Right kidney (tissue), 1 donor: ENCODE measurements around the gene FOXO1.

Source experiments
- DNase-seq: peaks from one replicate; pipeline ENCODE4 v3.0.0-alpha.2; 2016

Gene FOXO1

DNA sequence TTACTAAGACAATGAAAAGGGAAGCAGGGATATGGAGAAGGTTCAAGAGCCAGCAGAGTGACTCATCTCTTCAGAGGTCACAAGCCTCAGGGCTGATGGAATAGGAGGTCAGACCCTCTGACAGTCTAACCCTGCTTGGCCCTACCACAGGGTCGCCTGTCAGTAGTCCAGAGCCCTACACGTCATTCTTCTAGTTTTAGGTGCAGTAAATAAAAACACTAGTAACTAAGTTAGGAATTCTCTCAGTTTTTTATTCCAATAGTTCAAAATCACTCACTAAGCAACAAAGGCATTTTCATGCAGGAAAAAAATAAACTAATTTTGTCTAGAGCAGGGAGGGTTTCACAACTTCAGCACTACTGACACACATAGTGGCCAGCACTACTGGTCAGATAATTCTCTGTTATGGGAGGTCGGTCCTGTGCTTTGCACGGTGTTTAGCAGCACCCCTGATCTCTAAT is 27.2 kb downstream of the FOXO1 start:
- no peak for DNase-seq

DNA sequence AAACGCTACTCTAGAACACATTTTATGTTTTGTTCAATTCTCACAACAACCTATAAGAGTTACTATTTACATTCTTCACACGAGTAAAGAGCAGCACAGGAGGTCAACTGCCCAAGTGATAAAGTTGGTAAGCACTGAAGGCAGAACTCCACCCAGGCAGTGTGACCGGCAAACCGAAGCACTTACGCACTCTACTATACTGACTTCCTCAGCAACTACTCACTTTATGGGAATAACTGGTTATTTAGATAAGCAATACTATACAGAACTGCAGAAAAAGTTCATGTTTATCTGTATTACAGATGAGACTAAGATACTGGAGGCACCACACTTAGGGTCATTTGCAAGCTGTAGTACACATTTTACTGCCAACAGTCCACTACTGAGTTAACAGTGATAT is 28.8 kb downstream of the FOXO1 start:
- DNase-seq: no peak

DNA sequence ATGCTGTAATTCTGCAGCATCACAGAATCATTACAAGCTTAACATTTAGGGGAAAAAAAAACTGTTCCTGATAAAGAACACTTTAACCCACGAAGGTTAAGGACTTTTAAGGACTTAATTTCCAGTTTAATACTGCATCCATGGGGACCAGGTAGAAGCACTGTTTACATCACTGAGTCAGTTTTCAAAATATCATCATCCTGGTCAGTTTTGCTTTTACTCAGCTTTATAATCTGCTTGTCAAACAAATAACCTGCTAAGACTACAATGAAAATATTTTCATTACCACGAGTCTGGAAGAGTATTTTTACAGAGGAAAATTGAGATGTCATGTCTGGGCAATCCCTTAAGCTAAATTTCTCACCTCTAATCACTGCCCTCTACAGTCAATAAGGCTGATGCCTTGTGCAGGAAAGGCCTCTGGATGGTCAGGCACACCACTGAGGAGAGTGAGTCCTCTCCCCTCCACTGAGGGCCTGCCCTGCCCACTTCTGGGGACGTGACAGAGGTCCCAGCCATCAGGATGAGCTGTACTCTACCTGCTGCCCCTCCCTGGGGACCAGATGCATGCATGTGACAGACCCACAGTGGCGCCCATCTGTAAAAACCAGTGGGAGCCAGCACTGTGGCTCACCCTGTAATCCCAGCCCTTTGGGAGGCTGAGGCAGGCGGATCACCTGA is 31.0 kb downstream of the FOXO1 start:
- DNase-seq: no peak

DNA sequence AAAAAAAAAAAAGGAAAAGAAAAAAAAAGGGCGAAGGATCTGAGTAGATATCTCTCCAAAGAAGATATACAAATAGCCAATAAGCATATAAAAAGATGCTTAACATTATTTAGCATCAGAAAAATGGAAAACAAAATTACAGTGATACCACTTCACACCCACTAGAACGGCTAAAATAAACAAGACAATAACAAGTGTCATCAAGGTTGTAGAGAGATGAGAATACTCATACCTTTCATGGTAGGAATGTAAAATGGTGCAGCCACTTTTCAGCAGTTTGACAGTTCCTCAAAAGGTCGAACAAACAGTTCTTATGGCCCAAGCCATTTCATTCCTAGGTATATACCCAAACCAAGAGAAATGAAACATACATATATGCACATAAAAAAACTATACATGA is 33.5 kb downstream of the FOXO1 start:
- no peak for DNase-seq

DNA sequence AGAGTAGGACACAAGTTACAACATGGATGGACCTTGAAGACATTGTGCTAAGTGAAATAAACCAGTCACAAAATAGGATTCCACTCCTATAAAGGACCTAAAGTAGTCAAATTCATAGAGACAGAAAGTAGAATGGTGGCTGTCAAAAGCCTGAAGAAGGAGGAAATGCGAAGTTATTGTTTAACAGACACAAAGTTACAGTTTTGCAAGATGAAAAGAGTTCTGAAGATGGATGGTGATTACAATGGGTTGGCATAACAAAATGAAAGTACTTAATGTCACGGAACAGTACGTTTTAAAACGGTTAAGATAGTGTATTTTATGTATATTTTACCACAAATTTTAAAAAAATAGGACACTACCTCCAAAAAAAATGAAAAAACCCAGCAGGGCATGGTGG is 34.8 kb downstream of the FOXO1 start:
- no peak for DNase-seq

DNA sequence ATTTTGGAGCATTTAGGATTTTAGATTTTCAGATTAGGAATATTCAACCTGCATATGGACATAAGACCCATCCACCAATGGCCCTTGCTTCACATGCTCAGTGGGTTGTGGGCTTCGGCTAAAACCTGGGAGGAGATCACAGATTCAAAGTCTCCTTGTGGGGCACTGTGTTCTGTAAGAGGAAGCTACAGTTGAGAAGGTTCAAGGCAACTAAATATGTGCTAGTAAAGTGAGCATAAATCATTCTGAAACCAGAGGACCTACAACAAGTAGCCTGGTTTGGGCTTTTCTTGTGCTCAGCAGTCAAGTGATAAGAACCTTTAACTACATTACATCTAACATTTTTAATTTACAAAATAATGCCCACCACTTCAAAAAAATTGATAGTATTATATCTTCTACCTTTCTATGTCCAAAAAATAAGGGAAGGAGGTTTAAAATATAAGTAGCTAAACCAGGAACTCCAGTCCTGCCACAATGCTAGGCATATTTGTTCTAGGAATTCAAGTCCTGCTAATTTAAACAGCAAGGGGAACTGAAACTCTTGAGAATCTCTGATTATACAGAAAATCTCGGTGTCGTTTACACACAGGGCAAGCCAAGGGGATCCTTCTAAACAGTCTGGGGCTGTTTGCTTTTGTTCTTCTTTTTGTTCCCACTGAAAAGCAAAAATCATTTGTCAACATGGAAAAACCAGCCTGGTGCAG is 36.6 kb downstream of the FOXO1 start:
- no peak for DNase-seq

DNA sequence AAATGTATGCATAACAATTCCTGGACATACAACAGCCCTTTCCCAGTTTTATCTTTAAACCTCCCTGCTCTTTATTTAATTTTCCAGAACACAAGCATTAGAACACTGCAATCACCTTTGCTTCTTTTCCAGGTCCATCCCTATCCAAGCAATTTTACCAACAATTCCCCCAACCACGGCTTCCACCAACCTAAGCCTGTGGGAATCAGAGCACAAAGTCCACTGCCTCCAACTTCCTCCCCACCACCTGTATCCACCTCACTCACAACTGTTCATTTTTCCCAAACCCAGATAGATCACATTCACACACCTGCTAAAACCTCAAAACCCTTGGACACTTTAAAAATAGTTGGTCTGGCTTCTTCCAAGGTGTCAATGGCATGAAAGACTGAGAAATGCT is 39.5 kb downstream of the FOXO1 start:
- DNase-seq: no peak

DNA sequence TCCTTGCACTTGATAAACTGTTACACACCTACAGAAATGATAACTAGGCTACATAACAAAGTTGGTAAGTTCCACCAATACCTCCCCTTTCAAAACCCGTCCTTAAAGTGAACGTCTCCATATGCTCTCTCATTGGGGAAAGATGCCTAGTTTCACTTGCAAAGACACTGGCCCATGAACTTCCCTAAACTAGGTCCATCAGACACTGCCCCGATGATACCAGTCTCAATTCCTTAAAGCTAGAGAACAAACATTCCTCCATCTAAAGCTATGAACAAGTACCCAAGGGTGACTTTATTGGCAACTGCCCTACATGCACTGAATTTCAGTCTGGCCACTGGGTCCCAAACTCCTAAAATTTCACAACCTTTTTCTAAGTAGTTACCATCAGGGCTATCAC is 39.9 kb downstream of the FOXO1 start:
- no peak for DNase-seq

DNA sequence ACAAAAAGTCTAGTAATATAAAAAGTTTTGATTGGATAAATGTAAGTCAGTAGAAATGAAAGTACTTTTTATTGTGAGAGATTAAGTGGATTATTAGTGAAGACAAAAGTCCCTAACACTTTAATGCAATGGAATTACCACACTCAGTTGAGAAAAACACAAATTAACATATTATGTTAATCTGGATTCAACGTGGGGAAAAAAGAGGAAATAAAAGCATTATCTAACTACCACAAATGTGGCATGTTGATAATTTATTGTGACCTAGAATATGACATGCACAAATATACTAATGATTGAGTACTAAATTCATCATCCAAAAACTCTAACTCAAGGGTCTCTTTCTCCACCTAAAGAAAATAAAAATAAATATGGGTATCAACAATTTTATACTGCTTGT is 41.5 kb downstream of the FOXO1 start:
- DNase-seq: no peak

DNA sequence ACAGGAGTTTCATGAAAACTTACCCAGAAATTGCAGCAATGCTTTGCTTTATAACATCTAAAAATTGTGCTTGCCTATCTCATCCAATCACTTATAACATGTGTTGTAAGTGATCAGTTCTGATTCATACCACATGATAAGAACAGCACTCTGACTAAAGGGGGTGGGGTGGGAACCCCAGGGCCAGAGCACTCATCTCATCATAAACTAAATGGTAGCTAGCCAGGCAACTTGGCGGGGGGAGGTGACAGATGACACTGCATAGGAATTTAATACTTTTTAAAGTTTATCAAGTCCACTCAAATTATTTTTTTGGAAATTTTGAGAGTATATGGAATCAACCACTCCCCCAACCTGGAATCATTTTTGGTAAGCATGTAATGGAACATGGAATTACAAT is 42.1 kb downstream of the FOXO1 start:
- no peak for DNase-seq

DNA sequence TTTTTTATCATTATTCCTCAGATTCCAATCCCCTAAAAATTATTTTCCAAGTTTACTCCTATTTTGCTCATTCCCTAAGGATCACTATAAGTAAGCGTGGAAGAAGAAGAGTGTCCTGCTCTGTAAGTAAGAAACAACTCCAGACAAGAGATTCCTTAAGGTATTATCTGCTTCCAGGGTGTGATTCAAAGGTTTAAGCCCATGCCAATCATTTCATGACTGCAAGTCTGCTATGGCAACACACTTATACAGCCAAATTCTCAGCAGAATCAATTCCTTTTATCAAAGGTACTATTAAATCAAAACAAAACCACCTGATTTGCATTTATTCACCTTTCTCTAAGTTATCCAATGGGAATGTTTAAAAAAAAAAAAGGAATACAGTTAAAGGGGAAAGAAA is 43.7 kb downstream of the FOXO1 start:
- no peak for DNase-seq

DNA sequence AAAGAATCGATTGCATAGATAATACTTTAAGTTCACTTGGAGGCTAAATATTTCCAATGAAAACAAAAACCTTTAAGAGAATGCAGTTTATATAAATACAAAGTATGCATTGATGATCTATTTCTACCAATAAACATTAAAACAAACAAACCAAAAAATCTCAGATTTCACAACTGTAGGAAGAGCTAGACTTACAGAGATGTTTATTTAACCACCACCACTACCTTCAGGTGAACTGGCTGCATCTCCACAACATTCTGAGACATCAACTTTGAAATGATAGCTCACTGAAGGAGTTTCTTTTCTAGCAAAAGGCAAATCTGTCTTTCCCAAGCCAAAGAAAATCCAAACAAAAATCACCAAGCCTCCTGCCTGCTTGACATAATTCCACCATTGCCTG is 44.2 kb downstream of the FOXO1 start:
- no peak for DNase-seq

DNA sequence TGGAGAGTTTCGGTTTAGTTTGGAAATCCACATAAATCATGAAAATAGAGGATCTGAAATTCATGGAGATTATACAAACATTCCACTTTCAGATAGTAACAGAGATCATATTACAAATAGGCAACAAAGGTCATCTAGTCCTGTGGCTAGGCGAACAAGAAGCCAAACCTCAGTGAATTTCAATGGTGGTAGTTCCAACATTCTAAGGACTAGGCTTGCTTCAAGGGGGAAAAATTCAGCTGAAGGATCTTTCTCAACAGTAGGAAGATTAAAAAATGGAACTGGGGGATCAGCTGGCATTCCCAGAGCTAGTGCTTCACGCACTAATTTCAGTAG is 47.0 kb downstream of the FOXO1 start:
- DNase-seq: no peak

DNA sequence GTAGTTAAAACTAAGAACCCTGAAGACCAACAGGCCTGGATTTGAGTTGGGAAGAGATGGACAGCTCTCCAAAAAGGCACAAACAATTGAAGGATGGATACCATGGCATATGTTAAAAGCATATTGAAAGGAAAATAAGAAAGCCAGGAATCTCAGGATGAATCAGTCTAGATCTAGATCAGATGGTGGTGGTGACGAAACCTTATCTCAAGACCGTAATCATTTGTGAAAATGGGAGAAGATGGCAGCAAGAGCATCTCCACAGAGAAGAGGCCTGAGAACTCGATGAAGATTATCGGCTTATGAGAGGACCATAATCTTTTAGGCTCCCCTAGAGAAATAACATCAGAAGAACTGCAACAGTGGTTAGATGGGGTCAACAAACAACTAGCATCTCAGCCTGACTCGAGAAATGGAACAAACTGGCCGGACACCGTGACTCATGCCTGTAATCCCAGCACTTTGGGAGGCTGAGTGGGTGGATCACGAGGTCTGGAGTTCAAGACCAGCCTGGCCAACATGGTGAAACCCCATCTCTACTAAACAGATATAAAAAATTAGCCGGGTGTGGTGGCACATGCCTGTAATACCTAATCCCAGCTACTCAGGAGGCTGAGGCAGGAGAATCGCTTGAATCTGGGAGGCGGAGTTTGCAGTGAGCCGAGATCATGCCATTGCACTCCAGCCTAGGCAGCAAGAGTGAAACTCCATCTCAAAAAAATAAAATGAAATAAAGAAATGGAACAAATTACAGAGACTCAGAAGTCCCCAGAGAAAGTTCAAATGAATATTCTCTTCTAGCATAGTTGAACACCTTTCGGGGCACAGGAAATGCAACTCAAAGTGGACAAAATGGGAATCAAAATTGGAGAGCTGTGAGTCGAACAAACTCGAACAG is 47.6 kb downstream of the FOXO1 start:
- no peak for DNase-seq

DNA sequence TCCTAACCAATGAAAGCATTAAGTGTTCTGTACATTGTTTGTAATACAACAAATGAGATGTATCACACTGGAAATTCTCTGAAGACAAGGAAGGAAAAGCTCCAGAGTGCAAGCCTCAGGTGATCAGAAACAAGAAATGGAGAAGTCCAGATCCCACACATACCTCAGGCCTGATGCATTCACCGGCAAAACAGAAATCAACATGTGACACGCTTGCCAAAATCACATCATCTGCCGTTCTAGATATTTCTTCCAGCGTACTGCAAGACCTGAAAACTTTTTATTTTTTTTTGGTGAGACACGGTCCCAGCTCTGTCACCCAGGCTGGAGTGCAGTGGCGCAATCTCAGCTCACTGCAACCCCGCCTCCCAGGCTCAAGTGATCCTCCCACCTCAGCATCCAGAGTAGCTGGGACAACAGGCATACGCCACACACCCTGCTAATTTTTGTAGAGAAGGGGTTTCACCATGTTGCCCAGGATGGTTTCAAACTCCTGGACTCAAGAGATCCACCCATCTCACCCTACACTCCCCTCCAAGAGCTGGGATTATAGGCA is 48.6 kb downstream of the FOXO1 start:
- DNase-seq: no peak

DNA sequence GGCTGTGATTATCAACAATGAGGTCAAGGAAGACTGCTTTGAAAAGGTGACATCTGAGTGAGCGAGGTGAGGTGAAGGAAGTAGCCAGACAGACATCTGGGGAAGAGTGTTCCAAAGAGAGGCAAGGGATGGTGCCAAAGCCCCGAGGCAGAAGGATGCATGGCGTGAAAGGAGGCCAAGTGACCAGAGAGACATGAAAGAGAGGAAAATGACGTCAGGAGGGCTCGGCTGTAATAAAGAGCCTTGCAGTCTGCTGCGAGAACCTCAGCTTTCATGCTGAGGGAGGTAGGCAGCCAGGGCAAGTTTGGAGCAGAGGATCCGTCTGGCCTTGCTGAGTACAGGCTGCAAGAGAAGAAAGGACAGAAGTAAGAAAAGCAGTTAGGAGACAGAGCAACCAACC is 50.8 kb downstream of the FOXO1 start:
- DNase-seq: no peak

DNA sequence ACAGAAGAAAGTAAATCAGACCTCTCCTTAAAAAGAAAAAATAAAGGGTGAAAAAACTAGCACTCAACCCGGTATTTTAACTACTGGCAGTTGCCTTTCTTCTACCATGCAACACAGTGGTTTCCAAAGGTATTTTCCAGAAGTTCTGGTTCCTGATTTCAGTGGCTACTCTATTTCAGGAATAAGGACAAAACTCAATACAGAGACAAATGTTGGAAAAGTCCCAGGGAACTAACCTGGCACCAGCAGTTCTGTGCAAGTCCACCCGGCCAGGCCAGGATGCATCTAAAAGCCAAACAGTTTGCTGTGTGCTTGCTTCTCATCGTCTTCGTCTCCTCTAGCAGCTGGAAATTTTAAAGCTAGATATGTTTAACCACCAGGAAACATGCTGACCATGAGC is 52.5 kb downstream of the FOXO1 start:
- DNase-seq: no peak

DNA sequence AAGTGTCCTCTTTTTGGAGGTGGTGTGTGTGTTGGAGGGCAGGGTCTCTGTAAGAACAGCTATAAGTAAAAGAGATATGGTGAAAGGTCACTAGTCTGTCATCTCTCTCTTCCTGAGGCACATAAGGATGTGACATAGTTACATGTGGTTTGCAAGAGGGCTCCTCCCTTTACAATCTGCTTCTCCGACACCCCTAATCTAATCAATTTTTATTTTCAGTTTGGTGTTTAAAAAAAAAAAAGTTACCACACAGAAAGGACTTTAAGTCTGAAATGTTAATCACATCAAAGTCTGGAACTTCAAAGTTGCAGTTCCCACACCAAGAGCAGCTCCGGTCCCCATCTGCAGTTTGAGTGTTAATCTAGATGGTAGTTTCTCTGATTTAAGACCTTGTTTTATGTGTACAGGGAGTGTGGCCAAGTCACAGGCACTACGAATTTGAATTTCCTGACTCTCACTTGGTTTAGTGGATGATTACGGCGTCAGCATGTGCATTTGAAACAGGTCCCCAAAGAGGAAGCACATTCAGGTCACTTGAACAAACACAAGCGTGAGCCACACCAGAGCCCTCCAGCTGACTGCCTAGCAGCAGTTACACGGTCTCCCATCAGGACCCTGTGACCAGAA is 53.1 kb downstream of the FOXO1 start:
- peak; percentile 31 for DNase-seq

DNA sequence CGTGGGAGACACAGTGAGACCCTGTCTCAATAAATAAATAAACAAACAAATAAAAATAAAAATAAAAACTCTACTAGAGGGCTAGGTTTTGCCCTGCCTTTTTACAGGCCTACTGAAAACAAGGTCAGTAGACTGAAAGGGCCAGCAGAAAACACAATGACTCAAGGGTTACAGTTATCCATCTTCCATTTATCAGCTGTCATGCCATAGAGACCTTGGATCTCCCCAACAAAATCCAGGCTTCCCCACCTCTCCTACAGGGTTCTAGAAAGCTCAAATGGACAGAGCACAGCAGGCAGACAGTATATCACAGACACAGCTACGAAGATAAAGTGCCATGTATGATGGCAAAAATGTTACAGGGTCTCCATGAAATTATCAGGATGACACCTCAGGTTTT is 54.4 kb downstream of the FOXO1 start:
- DNase-seq: no peak

DNA sequence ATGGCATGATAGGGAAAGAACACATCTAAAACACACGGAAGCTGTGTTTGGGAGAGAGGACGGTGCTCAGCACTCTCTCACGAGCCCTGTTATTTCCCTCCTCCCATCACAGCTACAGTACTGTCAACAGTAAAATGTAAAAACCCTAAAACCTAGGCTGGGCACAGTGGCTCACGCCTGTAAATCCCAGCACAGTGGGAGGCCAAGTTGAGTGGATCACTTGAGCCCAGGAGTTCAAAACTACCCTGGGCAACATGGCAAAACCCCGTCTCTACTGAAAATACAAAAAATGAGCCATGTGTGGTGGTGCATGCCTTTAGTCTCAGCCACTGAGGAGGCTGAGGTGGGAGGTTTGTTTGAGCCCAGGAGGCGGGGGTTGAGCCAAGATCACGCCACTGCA is 54.8 kb downstream of the FOXO1 start:
- DNase-seq: no peak

DNA sequence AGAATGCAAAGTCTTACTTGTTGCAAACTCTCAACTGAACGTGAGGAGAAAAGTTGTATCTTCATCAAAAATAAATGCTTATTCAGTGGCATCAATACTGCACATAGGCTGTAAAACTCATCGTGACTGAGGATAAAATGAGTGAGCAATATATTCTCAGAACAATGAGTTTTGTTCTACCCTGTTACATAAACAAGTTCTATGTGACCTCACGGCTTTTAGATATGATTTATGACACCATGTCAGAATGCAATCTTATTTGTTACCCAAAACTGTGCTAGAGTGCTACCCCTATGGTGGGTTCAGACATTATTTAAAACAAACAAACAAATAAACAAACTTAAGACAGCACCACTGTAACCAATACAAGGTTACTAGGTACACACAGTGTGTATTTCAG is 55.4 kb downstream of the FOXO1 start:
- no peak for DNase-seq

DNA sequence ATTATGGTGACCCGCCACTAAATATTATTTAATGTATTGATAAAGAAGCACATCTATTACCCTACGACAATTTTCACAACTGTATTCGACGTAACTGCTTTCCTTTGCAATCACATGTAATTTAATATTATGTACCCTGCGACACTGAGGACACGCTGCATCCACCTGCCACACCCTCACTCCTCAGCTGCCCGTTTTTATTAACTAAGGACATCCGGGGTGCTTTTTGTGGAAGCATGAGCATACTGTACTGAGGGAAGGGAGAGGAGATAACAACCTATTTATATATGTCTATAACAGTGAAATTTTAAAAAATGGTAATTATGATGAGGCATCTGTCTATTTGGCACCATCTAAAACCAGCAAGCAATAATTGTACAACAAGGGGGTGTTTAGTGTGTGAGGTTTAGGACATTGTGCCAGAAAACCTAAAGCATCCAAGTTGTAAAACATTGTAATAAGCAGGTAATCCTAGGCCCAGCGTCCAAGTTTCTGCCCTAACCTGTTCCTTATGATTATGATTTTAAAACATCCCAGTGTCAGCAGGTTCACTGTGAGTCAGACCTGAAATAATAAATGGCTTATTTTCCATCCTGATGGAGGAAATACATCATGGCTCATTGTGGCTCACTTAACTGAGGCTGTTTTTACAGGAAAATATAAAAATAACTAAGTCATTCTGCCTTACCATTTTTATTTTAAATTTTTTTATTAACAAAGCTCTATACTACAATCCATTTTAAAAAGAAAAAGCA is 56.3 kb downstream of the FOXO1 start:
- no peak for DNase-seq
